GM18907 (cell line): ENCODE data around the gene BICD1.
A peak's percentile ranks its signal among the peaks of the same experiment; 100 is the strongest.

ENCODE experiments used
- ATAC-seq: cut with Tn5 transposase; IDR thresholded peaks from one replicate; pipeline ENCODE4 v1.9.1; 2021; ENCODE audit warnings: mild to moderate bottlenecking, moderate library complexity; ENCODE audit not compliant: unreplicated experiment

The BICD1 gene

GRCh38 chr12:32240162-32240561 is 133.5 kb downstream of the BICD1 start:
- no peak for ATAC-seq

GRCh38 chr12:32240831-32241230 is 134.2 kb downstream of the BICD1 start:
- no peak for ATAC-seq

GRCh38 chr12:32242641-32243040 is 136.0 kb downstream of the BICD1 start:
- ATAC-seq, result no peak

DNA sequence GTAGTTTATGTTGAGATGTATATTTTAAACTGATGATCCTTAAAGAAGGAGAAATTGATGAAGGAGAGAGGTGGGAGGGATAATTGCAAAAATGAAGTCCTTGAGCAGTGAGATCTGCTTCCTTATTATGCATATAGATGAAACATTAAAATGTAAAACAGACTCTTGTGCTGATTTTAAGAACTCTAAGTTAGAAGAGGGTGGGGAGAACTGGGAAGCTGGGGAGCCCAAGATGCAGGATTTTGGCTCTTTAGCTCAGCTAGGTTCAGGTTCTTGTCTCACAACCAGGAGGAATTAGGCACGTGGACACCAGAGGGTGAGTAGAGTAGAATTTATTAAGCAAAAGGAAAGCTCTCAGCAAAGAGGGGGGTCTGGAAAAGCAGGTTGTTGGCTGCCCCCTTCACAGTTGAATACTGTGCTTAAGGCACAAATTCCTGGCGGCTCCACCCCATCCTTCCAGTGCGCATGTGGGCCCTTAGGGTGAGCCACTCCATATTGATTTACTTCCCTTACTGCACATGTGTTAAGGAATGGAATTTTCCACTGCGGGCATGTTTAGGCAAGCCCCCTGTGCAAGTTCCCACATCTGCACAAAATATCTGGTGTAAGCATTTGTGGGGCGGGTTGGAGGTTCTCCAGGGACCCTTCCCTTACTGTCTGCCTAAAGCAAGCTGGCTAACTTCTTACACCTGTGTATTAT is 141.9 kb downstream of the BICD1 start:
- no peak for ATAC-seq

DNA sequence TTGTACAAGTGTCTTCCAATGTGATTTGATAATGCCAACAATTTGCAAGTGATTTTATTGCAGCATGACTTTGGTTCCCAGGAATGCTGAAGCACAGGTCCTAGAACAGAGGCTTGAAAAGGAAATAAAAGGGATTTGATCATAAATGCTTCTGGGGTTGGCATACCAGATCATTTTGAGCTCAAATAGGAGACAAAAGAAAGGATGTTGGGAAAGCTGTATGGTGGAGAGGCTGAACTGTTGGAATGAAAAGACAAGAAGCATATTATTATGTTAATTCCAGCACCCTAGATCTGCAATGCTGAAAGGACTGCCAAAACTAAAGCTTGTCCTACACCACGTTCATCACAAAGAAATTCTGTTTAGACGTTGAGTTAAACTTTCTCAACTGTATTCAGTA is 143.1 kb downstream of the BICD1 start:
- ATAC-seq, result no peak

GRCh38 chr12:32252199-32253073 is 145.8 kb downstream of the BICD1 start:
- peak; percentile 90 for ATAC-seq

- no peak for ATAC-seq
Observed at GRCh38 chr12:32253154-32253790, 146.6 kb downstream of the BICD1 start.

DNA sequence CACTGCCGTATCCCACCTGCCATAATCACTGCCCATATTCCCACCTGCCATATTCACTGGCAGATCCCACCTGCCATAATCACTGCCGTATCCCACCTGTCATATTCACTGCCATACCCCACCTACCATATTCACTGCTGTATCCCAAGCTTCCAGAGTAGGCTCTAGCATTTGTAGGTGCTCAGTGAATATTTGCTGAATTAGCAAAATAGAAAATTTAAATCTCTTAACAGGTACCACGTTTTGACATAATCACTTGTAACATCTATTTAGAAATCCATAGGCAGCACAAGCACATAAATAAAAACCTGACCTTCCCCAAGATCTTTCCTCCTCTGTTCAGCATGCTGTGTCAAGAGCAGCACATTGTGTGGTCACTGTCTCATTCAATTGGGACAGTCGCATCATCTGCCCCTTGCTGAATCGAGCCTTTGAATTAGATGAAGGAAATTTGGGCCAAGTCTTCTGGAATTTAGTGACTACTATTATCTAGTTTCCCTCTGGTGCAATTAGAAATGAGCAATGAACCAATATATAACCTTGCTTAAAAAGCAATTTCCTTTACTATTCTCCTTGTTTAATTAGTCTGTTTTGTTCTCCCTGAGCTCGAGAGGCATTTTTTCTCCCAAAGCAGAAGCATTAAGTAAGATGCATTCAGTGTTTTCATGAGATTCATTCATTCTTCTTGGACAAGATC is 147.8 kb downstream of the BICD1 start:
- no peak for ATAC-seq

DNA sequence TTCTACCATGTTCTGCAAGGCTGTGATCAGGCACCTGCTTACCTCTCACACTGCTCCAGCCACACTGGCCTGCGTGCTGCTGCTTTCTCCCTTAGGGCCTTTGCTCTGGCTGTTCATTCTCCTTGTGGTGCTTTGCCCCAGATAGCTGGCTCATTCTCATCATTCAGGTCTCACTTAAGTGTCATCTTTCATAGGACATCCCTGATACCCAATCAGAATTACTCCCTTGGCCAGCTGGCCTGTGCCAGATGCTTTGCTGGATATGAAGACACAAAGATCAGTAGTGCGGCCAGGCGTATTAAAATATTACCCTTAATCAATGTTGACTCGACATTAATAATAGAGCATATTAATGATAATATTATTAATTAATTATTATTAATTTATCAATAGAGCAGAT is 148.9 kb downstream of the BICD1 start:
- ATAC-seq, result no peak

DNA sequence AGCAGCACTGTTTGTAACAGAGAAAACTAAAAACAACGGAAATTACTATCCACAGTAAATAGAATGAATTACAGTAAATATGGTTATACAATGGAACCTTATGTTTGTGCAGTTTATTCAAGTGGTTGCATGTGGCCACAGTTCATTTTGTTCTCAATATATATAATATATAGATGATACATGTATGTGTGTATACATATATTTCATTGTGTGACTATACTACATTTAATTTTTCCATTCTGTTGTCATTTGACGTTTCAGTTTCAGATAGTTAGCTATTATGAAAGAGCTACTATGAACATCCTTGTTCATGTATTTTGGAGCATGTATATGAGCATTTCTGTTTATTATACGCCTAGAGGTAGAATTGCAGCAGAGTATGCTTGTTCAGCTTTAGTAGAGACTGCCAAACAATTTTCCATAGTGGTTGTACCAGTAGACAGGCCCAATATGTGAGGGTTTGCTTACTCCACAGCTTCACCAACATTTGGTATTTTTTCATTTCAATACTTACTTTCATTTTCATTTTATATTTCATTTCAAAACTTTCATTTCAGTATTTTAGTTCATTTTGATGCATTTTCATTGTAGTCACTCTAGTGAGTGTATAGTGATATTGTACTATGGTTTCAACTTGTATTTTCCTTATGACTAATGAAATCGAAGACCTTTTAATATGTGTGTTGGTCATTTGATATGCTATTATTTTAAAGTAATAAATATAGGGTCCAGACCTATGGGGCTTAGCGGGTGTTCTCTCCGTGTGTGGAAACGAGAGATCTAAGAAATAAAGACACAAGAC is 151.2 kb downstream of the BICD1 start:
- ATAC-seq, result no peak

DNA sequence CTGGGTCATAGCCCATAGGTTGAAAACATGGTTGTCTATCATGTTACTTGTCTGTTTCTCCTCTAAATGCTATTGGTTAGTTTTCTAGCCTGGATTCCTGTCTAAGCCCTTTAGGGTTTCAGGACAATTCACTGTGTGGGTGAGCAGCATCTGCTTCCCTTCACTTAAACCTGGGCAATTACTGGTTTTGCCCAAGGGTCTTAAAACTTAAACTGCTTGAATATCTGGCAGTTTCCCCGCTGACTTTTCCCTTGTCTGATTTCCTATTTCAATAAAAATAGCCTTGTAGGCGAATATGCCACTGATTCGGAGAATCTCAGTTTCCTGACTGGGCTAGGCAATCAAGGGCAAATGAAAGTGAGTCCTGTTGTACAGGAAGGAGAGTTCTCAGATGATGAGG is 154.0 kb downstream of the BICD1 start:
- ATAC-seq, result no peak

DNA sequence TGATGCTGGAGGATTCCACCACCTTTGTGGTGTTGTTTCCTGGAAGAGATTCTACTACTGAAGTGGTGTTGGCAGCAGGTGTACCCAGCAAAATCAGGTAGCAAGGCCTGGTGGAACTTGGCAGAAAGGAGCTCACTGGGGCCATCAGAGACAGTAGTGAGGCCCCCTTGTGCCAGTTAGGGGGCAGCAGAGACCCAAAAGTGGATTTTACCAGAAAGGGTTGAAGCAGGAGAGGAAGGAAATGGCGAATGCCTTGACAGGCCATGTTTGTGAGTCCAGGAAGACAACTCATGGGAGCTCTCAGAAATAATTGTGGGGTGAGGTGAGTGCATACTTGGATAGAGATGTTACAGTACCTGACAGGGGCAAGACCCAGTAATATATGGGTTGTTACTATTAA is 155.0 kb downstream of the BICD1 start:
- ATAC-seq, result no peak

DNA sequence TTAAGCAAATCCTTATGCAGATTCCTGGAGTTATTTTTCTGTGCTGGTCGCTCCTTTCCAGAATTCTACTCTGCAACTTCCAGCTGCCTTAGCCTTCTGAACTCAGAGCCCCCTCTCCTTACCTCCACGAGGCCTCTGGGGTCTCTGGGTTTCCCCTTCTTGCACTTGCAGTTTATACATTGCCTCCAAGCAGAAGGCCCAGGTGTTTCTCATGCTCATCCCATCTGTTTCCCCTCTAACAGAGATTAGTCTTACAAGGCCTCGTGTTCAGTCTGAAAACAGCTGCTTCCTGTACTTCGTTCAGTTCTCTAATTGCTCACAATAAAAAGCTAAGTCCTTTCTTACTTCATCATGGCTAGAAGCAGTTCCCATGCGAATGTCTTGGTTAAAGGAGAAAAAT is 158.3 kb downstream of the BICD1 start:
- peak; percentile 75 for ATAC-seq

- ATAC-seq, result peak; percentile 9
Observed at GRCh38 chr12:32265456-32265855, 158.8 kb downstream of the BICD1 start.

- ATAC-seq, result peak; percentile 55
Observed at GRCh38 chr12:32265951-32266350, 159.3 kb downstream of the BICD1 start.

- ATAC-seq, result no peak
Observed at GRCh38 chr12:32266756-32267155, 160.1 kb downstream of the BICD1 start.

DNA sequence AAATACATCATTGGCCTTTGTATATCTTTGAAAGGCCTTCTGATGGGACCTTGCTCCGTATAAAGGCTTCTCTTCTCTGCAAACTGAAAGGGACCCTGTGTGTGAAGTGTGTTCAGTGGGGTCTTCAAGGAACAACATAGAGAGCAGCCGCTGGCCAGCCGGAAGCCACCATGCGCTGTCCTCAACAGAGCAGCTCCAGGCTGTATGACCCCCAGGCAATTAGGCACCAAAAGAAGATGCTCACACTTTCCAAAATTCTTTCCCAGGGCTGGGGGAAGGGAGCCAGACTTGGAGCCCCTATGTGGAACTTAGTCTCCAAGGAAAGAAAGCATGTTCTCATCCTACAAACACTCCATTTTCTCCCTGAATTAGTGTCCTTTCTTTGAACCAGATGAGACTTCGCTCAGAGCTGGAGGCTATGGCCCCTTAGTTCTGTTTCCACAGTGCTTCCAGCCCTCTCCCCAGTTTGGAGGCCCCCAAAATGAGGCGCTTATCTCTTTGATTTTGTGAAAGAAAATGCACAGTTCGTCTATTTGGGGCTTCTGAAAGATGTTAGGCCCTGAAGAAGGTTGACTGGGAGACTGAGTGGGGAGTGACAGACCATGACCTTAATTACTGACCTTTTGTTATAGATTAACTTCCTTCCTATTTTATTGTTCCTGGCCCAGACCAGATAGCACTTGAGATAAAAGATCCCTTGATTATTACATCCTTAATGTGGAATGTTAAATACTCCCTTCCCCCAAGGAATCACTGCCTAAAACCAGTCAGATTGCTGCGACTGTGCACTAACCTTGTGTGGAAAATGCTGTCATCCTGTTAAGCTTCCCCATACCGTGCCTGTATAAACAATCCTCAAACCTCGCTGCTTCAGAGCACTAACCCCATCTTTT is 164.4 kb downstream of the BICD1 start:
- ATAC-seq, result no peak

- peak; percentile 55 for ATAC-seq
Observed at GRCh38 chr12:32272465-32272864, 165.8 kb downstream of the BICD1 start.

DNA sequence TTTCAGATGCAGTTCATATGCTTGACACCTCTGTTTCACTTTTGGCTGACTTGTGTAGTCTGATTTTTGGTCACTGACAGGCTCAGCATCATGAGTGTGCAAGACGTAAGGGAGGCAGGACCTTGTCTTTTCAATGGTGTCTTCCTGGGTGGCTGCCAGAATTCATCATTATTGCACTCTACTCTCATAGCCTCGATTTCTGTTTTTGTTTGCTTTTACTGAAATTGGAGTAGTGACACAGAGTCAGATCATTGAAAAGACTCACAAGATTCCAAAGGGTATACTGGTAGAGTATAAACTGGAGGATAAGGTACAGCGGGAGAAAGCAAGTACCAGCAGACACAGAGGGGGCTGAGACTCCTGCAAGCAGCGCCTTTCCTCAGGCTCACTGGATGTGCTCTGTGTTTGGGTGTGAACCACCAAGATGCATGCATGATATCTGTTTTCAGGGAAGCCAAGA is 166.4 kb downstream of the BICD1 start:
- ATAC-seq, result peak; percentile 63
